Gastroesophageal sphincter (tissue), 4 donors: Measurements from ENCODE around the gene ZNF48. TPM values are rescaled to one million over a fixed set of nuclear protein-coding genes. Genes with fewer than 3 reads are reported as not detected.

Experiments
- ATAC-seq: fragments of 150-250 bp; one replicate; pipeline ENCODE4 v1.9.1; 2016; ENCODE audit warnings: mild to moderate bottlenecking, moderate library complexity
- H3K27ac ChIP-seq, 4 donors: fragments of 200-600 bp; sonication (generic) in 3 of 4; 1 replicate in 3 of 4; 2 replicates in 1 of 4; pipeline ENCODE4 v1.5.1; 2016 to 2019
- H3K27me3 ChIP-seq: fragments of 200-600 bp; sonication (generic); one replicate; pipeline ENCODE4 v1.5.1; 2019
- H3K36me3 ChIP-seq, 2 donors: fragments of 200-600 bp; sonication (generic); one replicate each; pipeline ENCODE4 v1.5.1; 2019; ENCODE audit warnings: control low read depth in 1 of 2
- H3K4me1 ChIP-seq, 3 donors: fragments of 200-600 bp; sonication (generic); 1 replicate in 2 of 3; 2 replicates in 1 of 3; pipeline ENCODE4 v1.5.1; 2016 to 2019; ENCODE audit warnings: control low read depth in 2 of 3
- H3K4me3 ChIP-seq, 2 donors: fragments of 200-600 bp; sonication (generic); one replicate each; pipeline ENCODE4 v1.5.1; 2019; ENCODE audit warnings: mild to moderate bottlenecking in 1 of 2, moderate library complexity in 1 of 2
- H3K9me3 ChIP-seq, 3 donors: fragments of 200-600 bp; sonication (generic); one replicate each; pipeline ENCODE4 v1.5.1; 2017 to 2019; ENCODE audit warnings: control low read depth in 2 of 3
- CTCF ChIP-seq, 4 experiments: fragments of 200-600 bp in 2 of 4; fragments of 450-650 bp in 2 of 4; sonication (generic) in 1 of 4; IDR thresholded peaks; one replicate each; pipeline ENCODE4 v1.5.1; 2017 to 2019; ENCODE audit warnings: antibody characterized with exemption in 4 of 4, mild to moderate bottlenecking in 2 of 4, moderate library complexity in 2 of 4
- EP300 ChIP-seq: sonication (generic); formaldehyde crosslinking; IDR thresholded peaks from one replicate; pipeline ENCODE4 v1.6.1; 2017; ENCODE audit warnings: antibody characterized with exemption, mild to moderate bottlenecking
- POLR2A ChIP-seq, 2 donors: fragments of 450-650 bp; IDR thresholded peaks; one replicate each; pipeline ENCODE4 v1.6.1; 2017; ENCODE audit warnings: antibody characterized with exemption in 2 of 2, mild to moderate bottlenecking in 2 of 2, moderate library complexity in 1 of 2
- POLR2AphosphoS5 ChIP-seq: sonication (generic); formaldehyde crosslinking; IDR thresholded peaks from one replicate; pipeline ENCODE4 v1.6.1; 2017; ENCODE audit warnings: antibody characterized with exemption
- WGBS, 2 donors: methylation state at CpG; one replicate each; pipeline ENCODE4 v1.1.5; 2018; ENCODE audit warnings: low coverage in 1 of 2; 5-methylcytosine and 5-hydroxymethylcytosine counted together
- small RNA-seq, 4 donors: library from RNA; depleted of rRNA; stranded (forward); fragments of <200 nt; gene quantifications; one replicate each; pipeline ENCODE3, GENCODE V24; 2016
- total RNA-seq, 4 donors: library from RNA; depleted of rRNA; stranded (reverse); fragments of >200 nt; gene quantifications; one replicate each; pipeline ENCODE4 v1.1.0, GENCODE V29; 2016

The ZNF48 gene
- total RNA-seq, 4 donors from 2014 or later = 7.9 to 17.5 (median 12.2) TPM

GRCh38 chr16:30445408-30446202, 50.4 kb downstream of the ZNF48 start, which contains the start of gene SEPHS2:
Gene SEPHS2, minus strand, starts transcription at chr16:30445874. Its CDS starts 147 bp downstream, at chr16:30445727.
- H3K4me3 ChIP-seq = peak within 1 kb of the TSS; percentile 86 to 94

GRCh38 chr16:30446203-30446595, 51.0 kb downstream of the ZNF48 start:
- 62 to 72% methylated on average over 9 to 10 of the region's 10 CpGs for whole genome bisulfite sequencing, 2 donors
- Histone ChIP-seq H3K27ac (peak overlapping the region; percentile 92 to 98 (median 98)), H3K4me3 (peak overlapping the region; percentile 86 to 94), H3K27me3 (no peaks in the 10 kb centered on the region), H3K9me3 (no peaks in the 10 kb centered on the region), H3K4me1 (peaks cover 0 to 31% (median 5%) of the 10 kb centered on the region in 3 donors), H3K36me3 (peaks cover 0 to 21% of the 10 kb centered on the region in 2 donors)
- no peak for TF ChIP-seq CTCF (IDR thresholded peaks at IDR 0.05)
- no peak for TF ChIP-seq EP300
- TF ChIP-seq POLR2AphosphoS5 = no peak
- TF ChIP-seq POLR2A (IDR thresholded peaks at IDR 0.05) = no peak
- ATAC-seq = no peak

More at GRCh38 chr16:30445408-30446202, 50.4 kb downstream of the ZNF48 start, which contains the start of gene SEPHS2:
- no peaks in the 10 kb centered on the region for H3K9me3 ChIP-seq
- H3K27me3 ChIP-seq = no peaks in the 10 kb centered on the region
- peak within 1 kb of the TSS; percentile 92 to 98 (median 98) for H3K27ac ChIP-seq
- peak; percentile 98 for ATAC-seq
- H3K4me1 ChIP-seq = peaks cover 0 to 31% (median 5%) of the 10 kb centered on the region in 3 donors
- peaks cover 0 to 21% of the 10 kb centered on the region in 2 donors for H3K36me3 ChIP-seq
- WGBS, 2 donors = 0% methylated on average over 4 of the region's 59 CpGs
- TF ChIP-seq EP300 = no peak
- peak in 3 of 4 experiments; percentile 39 to 71 (median 59) for TF ChIP-seq CTCF (IDR thresholded peaks at IDR 0.05)
- peak; percentile 60 to 72 for TF ChIP-seq POLR2A (IDR thresholded peaks at IDR 0.05)
- peak; percentile 87 for TF ChIP-seq POLR2AphosphoS5

GRCh38 chr16:30447512-30448226, 52.4 kb downstream of the ZNF48 start:
- WGBS, 2 donors = 87 to 90% methylated on average over 5 to 9 of the region's 12 CpGs

GRCh38 chr16:30449116-30449435, 53.9 kb downstream of the ZNF48 start:
- TF ChIP-seq CTCF (IDR thresholded peaks at IDR 0.05) = no peak
- TF ChIP-seq EP300 = no peak
- no peak for TF ChIP-seq POLR2A (IDR thresholded peaks at IDR 0.05)
- no peak for TF ChIP-seq POLR2AphosphoS5
- WGBS, 2 donors = 86 to 88% methylated on average over 3 of the region's 3 CpGs
- Histone ChIP-seq H3K9me3 (no peaks in the 10 kb centered on the region), H3K36me3 (peaks cover 0 to 3% of the 10 kb centered on the region in 2 donors), H3K4me1 (peaks cover 0 to 19% (median 5%) of the 10 kb centered on the region in 3 donors), H3K27me3 (no peaks in the 10 kb centered on the region), H3K27ac (no peak overlapping the region), H3K4me3 (no peak overlapping the region)
- no peak for ATAC-seq

More at GRCh38 chr16:30447512-30448226, 52.4 kb downstream of the ZNF48 start:
- Histone ChIP-seq H3K4me3 (no peak overlapping the region), H3K36me3 (peaks cover 0 to 17% of the 10 kb centered on the region in 2 donors), H3K27me3 (no peaks in the 10 kb centered on the region), H3K27ac (no peak overlapping the region), H3K9me3 (no peaks in the 10 kb centered on the region), H3K4me1 (peaks cover 0 to 31% (median 5%) of the 10 kb centered on the region in 3 donors)
- TF ChIP-seq CTCF (IDR thresholded peaks at IDR 0.05) (no peak), POLR2A (IDR thresholded peaks at IDR 0.05) (no peak), EP300 (no peak), POLR2AphosphoS5 (no peak)
- no peak for ATAC-seq

Small RNAs within 50 kb of the gene (small RNA-seq; reads per million reads assigned to genes)
- 0 reads per million in 4 donors for gene RF00406

Other genes starting within 250 kb of the ZNF48 start
- gene CORO1A, start 211.8 kb upstream of the ZNF48 start, total RNA-seq = 10 to 100 TPM in 3 of 4 donors, 1 to 10 TPM in 1; 8.6 to 32.0 (median 13.1) TPM
- gene BOLA2B, start 201.8 kb upstream of the ZNF48 start, total RNA-seq = 10 to 100 TPM; 72.7 to 98.8 (median 88.4) TPM
- gene SLX1A, start 201.5 kb upstream of the ZNF48 start, total RNA-seq = 10 to 100 TPM in 2 of 4 donors, 1 to 10 TPM in 2; 7.8 to 21.2 (median 13.5) TPM
- 10 to 100 TPM in 1 of 4 donors, 1 to 10 TPM in 2, not detected in 1; 5.1 to 10.4 (median 8.8) TPM for gene SULT1A3, start 196.2 kb upstream of the ZNF48 start, total RNA-seq
- 1 to 10 TPM in 2 of 4 donors, under 1 TPM in 2; 0.32 to 7.0 (median 2.5) TPM for gene NPIPB13, start 146.9 kb upstream of the ZNF48 start, total RNA-seq
- gene CD2BP2, start 40.1 kb upstream of the ZNF48 start, total RNA-seq = 10 to 100 TPM; 43.1 to 68.1 (median 54.3) TPM
- 10 to 100 TPM; 17.1 to 40.9 (median 20.4) TPM for gene TBC1D10B, start 24.9 kb upstream of the ZNF48 start, total RNA-seq
- not detected for gene MYL11, start 20.6 kb upstream of the ZNF48 start, total RNA-seq
- gene SEPTIN1, start 12.9 kb upstream of the ZNF48 start, total RNA-seq = 1 to 10 TPM in 2 of 4 donors, under 1 TPM in 2; 0.59 to 2.2 (median 1.2) TPM
- gene ZNF771, start 12.2 kb downstream of the ZNF48 start, total RNA-seq = 10 to 100 TPM; 17.6 to 29.3 (median 19.5) TPM
- 10 to 100 TPM; 10.9 to 17.4 (median 13.8) TPM for gene DCTPP1, start 34.6 kb downstream of the ZNF48 start, total RNA-seq
- gene SEPHS2, start 50.5 kb downstream of the ZNF48 start, total RNA-seq = 10 to 100 TPM; 21.6 to 36.1 (median 25.2) TPM
- 1 to 10 TPM in 2 of 4 donors, under 1 TPM in 2; 0.30 to 4.2 (median 0.97) TPM for gene ITGAL, start 77.3 kb downstream of the ZNF48 start, total RNA-seq
- gene ZNF768, start 131.1 kb downstream of the ZNF48 start, total RNA-seq = 10 to 100 TPM; 41.3 to 87.8 (median 50.9) TPM
- 10 to 100 TPM; 15.3 to 31.6 (median 19.3) TPM for gene ZNF747, start 139.4 kb downstream of the ZNF48 start, total RNA-seq
- gene ZNF764, start 163.0 kb downstream of the ZNF48 start, total RNA-seq = 10 to 100 TPM in 2 of 4 donors, 1 to 10 TPM in 2; 6.3 to 13.1 (median 9.3) TPM
- gene ZNF688, start 176.3 kb downstream of the ZNF48 start, total RNA-seq = 10 to 100 TPM; 15.9 to 22.1 (median 20.8) TPM
- 10 to 100 TPM in 3 of 4 donors, 1 to 10 TPM in 1; 6.9 to 17.0 (median 12.2) TPM for gene ZNF785, start 190.3 kb downstream of the ZNF48 start, total RNA-seq
- gene ZNF689, start 215.0 kb downstream of the ZNF48 start, total RNA-seq = 10 to 100 TPM in 2 of 4 donors, 1 to 10 TPM in 2; 9.7 to 13.1 (median 11.4) TPM